ENCODE measurements around the gene PIF1.
A peak's percentile ranks its signal among the peaks of the same experiment; 100 is the strongest.
"Not testable (repeated sequence)": the region's sequence is repeated elsewhere in the genome, so short reads cannot be mapped to it uniquely, and the experiment has no call there.

The PIF1 gene

DNA sequence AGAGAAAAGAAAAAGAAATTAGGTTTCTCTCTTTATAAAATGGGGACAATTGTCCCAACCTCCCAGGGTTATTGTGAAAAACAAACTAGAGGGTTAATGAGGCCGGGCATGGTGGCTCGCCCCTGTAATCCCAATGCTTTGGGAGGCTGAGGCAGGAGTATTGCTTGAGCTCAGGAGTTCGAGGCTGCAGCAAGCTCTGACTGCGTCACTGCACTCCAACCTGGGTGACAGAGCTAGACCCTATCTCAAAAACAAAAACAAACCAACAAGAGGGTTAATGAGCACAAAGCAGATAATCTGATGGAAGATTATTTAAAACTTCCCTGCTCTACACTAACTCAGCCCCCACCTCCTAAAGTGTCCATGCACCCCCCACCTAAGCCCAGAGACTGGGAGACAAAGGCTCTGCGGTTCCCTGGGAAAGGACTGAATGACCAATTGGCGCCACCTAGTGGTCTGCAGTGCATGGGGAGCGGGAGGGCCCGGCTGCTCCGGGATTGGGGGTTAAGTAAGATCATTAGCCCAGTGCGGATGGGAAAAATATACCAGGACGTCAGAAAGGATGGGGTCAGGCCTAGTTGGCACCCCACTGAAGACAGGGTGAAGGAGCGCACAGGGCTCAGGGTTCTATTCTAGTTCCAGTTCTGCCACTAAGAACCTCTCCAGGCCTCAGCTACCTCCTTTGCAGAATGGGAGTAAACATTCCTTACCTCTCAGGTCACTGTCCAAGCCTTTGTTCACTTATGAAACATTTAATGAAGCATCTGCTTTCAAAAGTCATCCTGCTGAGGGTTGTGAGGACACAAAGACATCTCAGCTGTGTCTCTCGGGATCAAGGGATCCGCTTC lies 15.6 kb downstream of the PIF1 start:
- DNase-seq (ENCODE audit: low spot score): peak; percentile 63

DNA sequence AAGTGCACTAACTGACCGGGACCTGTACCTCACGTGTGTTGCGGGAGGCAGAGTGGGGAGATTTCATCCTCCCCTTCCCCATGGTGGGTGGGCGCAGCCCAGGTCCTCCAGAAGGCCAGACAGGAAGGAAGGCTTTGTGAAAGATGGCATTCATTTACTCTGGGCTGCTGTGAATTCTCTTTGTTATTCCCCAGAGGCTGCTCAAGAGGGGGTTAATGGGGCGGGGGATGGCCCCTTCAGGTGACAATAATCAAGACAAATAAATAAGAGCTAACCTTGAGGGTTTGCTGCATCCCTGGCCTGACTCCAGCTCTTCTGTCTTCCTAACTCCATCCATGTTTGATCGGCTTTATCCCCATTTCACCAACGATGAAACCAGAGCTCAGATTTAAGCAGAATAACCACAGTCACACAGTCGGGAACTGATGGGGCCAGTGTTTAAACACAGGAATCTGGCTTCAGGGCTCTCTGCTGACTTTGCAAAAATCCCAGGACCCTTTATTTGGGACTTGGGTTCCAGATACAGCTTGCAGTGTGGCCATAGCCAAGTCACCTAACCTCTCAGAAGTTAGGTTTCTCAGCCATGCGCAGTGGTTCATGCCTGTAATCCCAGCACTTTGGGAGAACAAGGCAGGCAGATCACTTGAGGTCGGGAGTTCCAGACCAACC lies 16.5 kb downstream of the PIF1 start:
- no peak for DNase-seq (ENCODE audit: low spot score)

- no peak for DNase-seq (ENCODE audit: low spot score)
Observed at GRCh38 chr15:64807751-64808222, 17.7 kb downstream of the PIF1 start.

- DNase-seq (ENCODE audit: low spot score): no peak
Observed at GRCh38 chr15:64807051-64807749, 18.2 kb downstream of the PIF1 start.

- no peak for DNase-seq (ENCODE audit: low spot score)
Observed at GRCh38 chr15:64806509-64806908, 18.9 kb downstream of the PIF1 start.

GRCh38 chr15:64804619-64805018 lies 20.8 kb downstream of the PIF1 start:
- DNase-seq (ENCODE audit: low spot score): no peak

DNA sequence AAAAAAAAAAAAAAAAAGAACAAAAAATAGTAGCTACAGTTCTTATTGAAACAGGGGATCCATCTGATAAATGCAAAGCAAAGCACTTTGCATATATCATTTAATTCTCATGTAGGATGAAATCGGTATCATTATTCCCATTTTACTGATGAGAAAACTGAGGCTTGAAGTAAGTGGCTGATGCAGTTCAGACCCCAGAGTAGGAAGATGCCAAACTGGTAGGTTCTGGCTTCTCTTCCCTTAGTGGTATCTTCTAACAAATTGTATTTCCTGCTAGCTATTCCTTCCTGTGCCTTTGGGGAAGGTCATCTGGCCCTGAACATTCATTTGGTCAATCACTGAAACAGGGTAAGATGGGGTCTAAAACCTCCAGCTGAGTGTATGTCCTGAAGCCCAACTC lies 21.9 kb downstream of the PIF1 start:
- no peak for DNase-seq (ENCODE audit: low spot score)

DNA sequence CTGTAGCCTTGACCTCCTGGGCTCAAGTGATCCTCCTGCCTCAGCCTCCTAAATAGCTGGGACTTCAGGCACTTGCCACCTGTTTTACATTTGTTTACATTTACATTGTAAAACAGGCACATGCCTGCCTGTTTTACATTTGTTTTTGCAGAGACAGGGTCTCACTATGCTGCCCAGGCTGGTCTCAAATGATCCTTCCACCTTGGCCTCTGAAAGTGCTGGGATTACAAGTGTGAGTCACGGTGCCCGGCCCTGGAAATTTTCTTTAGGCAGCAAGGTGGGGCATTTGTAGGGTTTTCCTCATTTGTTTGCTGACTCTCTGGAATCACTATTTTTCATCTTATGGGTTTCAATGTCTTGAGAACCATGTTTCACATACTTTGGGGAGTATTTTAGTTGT lies 25.0 kb downstream of the PIF1 start:
- DNase-seq (ENCODE audit: low spot score): no peak

GRCh38 chr15:64798905-64799304 lies 26.5 kb downstream of the PIF1 start:
- not testable (repeated sequence) for DNase-seq (ENCODE audit: low spot score)

GRCh38 chr15:64795921-64796320 lies 29.5 kb downstream of the PIF1 start:
- not testable (repeated sequence) for DNase-seq (ENCODE audit: low spot score)

DNA sequence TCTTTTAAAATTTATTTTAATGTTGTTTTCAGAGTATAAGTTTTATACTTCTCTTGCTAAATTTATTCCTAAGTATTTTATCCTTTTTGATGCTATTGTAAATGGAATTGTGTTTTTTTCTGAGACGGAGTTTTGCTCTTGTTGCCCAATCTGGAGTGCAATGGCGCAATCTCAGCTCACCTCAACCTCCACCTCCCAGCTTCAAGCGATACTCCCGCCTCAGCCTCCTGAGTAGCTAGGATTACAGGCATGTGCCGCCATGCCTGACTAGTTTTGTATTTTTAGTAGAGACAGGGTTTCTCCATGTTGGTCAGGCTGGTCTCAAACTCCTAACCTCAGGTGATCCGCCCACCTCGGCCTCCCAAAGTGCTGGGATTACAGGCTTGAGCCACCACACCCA lies 30.1 kb downstream of the PIF1 start:
- DNase-seq (ENCODE audit: low spot score): not testable (repeated sequence)

GRCh38 chr15:64792282-64792681 lies 33.2 kb downstream of the PIF1 start:
- no peak for DNase-seq (ENCODE audit: low spot score)

DNA sequence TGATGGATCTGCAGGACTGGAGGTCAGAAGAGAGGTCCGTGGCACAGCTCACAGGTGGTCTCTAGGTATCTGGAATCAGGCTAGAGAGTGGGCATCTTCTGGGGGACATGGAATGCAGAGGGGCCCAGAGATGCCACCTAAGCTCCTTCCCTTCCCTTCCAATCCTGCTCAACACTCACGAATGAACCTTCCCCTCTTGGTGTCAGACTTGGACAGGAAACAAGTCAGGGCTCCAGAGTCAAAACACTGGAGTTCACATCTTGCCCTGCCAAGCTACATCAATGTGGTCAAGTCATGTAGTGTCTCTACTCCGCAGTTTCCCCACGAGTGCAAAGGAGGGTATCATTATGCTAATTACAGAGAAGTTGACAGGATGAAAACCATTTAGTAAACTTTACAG lies 34.0 kb downstream of the PIF1 start:
- no peak for DNase-seq (ENCODE audit: low spot score)

DNA sequence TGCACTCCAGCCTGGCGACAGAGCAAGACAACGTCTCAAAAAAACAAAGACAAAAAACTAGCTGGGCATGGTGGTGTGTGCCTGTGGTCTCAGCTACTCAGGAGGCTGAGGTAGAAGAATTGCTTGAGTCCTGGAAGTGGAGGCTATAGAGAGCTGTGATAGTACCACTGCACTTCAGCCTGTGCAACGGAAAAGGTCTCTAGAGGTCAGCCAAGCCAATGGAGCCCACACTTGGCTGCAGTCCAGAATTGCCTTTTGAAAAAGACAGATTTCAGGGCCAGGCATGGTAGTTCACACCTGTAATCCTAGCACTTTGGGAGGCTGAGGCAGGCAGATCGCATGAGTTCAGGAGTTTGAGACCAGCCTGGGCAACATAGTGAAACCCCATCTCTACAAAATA lies 41.7 kb downstream of the PIF1 start:
- DNase-seq (ENCODE audit: low spot score): no peak

GRCh38 chr15:64782751-64783150 lies 42.7 kb downstream of the PIF1 start:
- DNase-seq (ENCODE audit: low spot score): no peak

DNA sequence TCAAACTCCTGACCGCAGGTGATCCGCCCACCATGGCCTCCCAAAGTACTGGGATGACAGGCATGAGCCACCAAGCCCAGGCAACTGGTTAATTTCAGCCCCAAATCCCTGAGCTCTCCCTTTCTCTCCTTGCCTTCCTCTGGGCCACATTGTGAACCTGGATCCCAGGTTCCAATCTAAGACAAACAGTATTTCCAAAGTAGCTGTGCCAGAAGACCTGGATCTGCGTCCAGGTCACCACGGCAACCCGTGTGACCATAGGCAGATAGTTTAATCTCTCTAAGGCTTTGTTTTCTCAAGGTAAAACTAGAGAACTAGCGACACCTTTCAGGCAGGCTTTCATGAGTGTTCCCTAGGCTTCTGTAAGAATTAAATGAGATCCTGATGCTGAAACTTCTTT lies 44.1 kb downstream of the PIF1 start:
- no peak for DNase-seq (ENCODE audit: low spot score)

GRCh38 chr15:64780600-64781156 lies 44.8 kb downstream of the PIF1 start:
- DNase-seq (ENCODE audit: low spot score): no peak

DNA sequence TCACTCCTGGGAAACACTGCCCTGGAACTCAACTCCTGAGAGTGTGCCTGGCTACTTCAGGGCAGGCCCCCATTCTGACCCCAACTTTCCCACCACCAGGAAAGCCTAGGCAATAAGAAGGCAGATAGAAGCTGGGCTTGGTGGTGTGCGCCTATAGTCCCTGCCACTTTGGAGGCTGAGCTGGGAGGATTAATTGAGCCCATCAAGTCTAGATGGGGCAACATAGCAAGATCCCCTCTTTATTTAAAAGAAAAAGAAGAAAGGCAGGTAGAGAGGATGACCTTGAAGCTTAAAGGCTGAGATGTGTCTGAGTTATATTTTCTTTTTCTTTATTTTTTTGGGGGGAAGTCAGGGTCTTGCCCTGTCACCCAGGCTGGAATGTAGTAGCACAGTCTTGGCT lies 45.8 kb downstream of the PIF1 start:
- no peak for DNase-seq (ENCODE audit: low spot score)

GRCh38 chr15:64779024-64779423 lies 46.4 kb downstream of the PIF1 start:
- no peak for DNase-seq (ENCODE audit: low spot score)

GRCh38 chr15:64776402-64776786 lies 49.1 kb downstream of the PIF1 start:
- no peak for DNase-seq (ENCODE audit: low spot score)

DNA sequence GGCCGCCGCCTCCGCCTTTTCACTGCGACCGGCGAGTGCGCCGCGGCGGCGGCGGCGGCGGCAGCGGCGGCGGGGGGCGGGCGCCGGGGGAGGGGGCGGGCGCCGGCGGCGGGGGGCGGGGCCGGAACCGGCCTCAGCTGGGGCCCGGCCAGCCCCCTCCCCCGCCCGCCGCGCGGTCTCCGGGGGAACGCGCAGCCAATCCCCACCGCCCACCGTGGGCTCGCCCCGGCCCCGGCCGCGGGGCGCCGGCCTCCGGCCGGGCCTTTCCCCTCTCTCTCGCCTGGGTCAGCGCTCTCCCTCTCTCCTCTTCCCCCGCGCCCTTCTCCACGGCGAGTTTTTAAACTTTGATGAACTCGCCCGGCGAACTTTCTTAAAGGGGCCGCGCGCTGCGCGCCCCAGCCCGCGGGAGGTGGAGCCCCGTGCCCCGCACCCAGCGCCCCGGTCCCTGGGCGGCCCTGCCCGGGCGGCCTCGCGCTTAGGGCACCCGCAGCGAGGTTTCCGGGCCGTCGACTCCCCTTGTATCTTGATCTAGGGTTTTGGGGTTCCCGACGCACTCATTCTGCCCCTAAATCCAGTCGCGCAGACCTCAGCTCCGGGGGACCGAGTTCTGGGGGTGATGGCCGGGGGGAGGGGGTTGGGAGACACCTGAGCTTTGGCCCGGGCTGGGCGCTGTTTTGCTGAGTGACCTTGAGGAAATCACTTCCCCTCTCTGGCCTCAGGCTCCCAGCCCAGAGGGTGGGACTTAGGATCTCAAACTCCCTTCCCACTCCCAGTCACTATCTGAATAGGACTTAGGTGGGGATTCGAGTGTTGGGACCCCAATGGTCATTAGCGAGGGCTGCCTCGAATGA lies 49.7 kb downstream of the PIF1 start, which contains the start of gene RBPMS2:
RBPMS2 (minus strand) TSS at position 39 of the 851 bp plus-strand sequence. CDS start 270 bp downstream, outside the sequence.
- no peak for DNase-seq (ENCODE audit: low spot score)
